HCT116 (cell line): ENCODE results near the gene MFAP2. TPM values are rescaled to one million over a fixed set of nuclear protein-coding genes. Genes with fewer than 3 reads are reported as not detected.

Source experiments
- ATAC-seq: fragments of 200-7000 bp; cut with Tn5 transposase; 2 replicates; pipeline ENCODE4 v1.9.1; 2020; ENCODE audit warnings: mild to moderate bottlenecking, moderate library complexity
- BruUV-seq: library from RNA; stranded (reverse); fragments of 400-500 nt; replicated peaks from 2 replicates; lab custom pipeline; 2021; lab: Mats Ljungman, UMichigan
- CTCF ChIA-PET: fragments of 300-600 bp; sonication (Branson Sonifier 250); formaldehyde crosslinking; loops from one replicate; lab custom pipeline; 2021; ENCODE audit warnings: antibody characterized with exemption; lab: Charles Lee
- POLR2A ChIA-PET: fragments of 300-600, 350-600 bp; sonication (Branson Sonifier 250); formaldehyde crosslinking; loops from one replicate; lab custom pipeline; 2021; ENCODE audit warnings: antibody characterized with exemption; lab: Charles Lee
- RAD21 ChIA-PET, 2 experiments: fragments of 300-600 bp; sonication (Branson Sonifier 250); formaldehyde crosslinking; loops; one replicate each; lab custom pipeline; 2023; ENCODE audit warnings: low total read pairs in 2 of 2; ENCODE audit not compliant: uncharacterized antibody in 2 of 2, unreplicated experiment in 2 of 2, low non-redundant PET in 1 of 2; lab: Charles Lee
- DNase-seq: peaks from one replicate; pipeline ENCODE4 v3.0.0-alpha.2; 2010; ENCODE audit warnings: low read depth, low spot score
- H2AFZ ChIP-seq: fragments of 200-600 bp; shearing (Covaris generic), sonication (generic); 2 replicates; pipeline ENCODE4 v1.6.1; 2017; ENCODE audit warnings: low read depth, mixed run types, mixed read lengths, antibody characterized with exemption, low read length; ENCODE audit not compliant: poor library complexity, severe bottlenecking
- H3K27ac ChIP-seq: 2 replicates; pipeline ENCODE4 v1.5.1; 2012; ENCODE audit warnings: low read depth, low read length
- H3K27me3 ChIP-seq: fragments of 200-600 bp; sonication (generic); 2 replicates; pipeline ENCODE4 v1.6.1; 2016; ENCODE audit warnings: mixed run types, low read length, mixed read lengths; ENCODE audit not compliant: insufficient read depth
- H3K36me3 ChIP-seq, 2 experiments: fragments of 200-500 bp in 1 of 2; fragments of 200-600 bp in 1 of 2; sonication (Bioruptor generic) in 1 of 2; sonication (generic) in 1 of 2; 2 replicates each; pipeline versions ENCODE4 v1.5.1 to v1.6.1; 2014 to 2016; ENCODE audit warnings: low read length in 2 of 2, inconsistent platforms in 1 of 2, mixed read lengths in 1 of 2, mixed run types in 1 of 2; ENCODE audit not compliant: insufficient read depth in 2 of 2, control insufficient read depth in 1 of 2
- H3K4me1 ChIP-seq, 2 experiments: fragments of 200-600 bp in 1 of 2; sonication (generic) in 1 of 2; 2 replicates each; pipeline versions ENCODE4 v1.5.1 to v1.6.1; 2012 to 2017; ENCODE audit warnings: low read length in 2 of 2, inconsistent platforms in 1 of 2, mild to moderate bottlenecking in 1 of 2, mixed read lengths in 1 of 2, mixed run types in 1 of 2, moderate library complexity in 1 of 2; ENCODE audit not compliant: insufficient read depth in 2 of 2, control insufficient read depth in 1 of 2
- H3K4me2 ChIP-seq: fragments of 200-600 bp; sonication (generic); 2 replicates; pipeline ENCODE4 v1.6.1; 2017; ENCODE audit warnings: mixed run types, low read length, mixed read lengths
- H3K4me3 ChIP-seq, 2 experiments: fragments of 200-600 bp in 1 of 2; sonication (generic) in 1 of 2; replicated peaks in 1 of 2; 2 replicates each; pipeline ENCODE4 v1.5.1; 2011 to 2016; ENCODE audit warnings: low read length in 2 of 2, control low read depth in 1 of 2, low read depth in 1 of 2, mild to moderate bottlenecking in 1 of 2, mixed read lengths in 1 of 2, mixed run types in 1 of 2
- H3K79me2 ChIP-seq: fragments of 200-600 bp; sonication (generic); 2 replicates; pipeline ENCODE4 v1.6.1; 2017; ENCODE audit warnings: mild to moderate bottlenecking, mixed run types, low read length, moderate library complexity, mixed read lengths; ENCODE audit not compliant: insufficient read depth
- H3K9ac ChIP-seq: fragments of 200-600 bp; sonication (generic); 2 replicates; pipeline ENCODE4 v1.6.1; 2016; ENCODE audit warnings: low read length, mixed read lengths
- H3K9me2 ChIP-seq: fragments of 200-600 bp; sonication (generic), shearing (Covaris generic); 2 replicates; pipeline ENCODE4 v1.6.1; 2017; ENCODE audit warnings: mixed run types, mild to moderate bottlenecking, moderate library complexity; ENCODE audit not compliant: insufficient read depth
- H3K9me3 ChIP-seq, 2 experiments: fragments of 200-500 bp in 1 of 2; fragments of 200-600 bp in 1 of 2; sonication (Bioruptor generic) in 1 of 2; sonication (generic) in 1 of 2; 2 replicates each; pipeline ENCODE4 v1.6.1; 2014 to 2017; ENCODE audit warnings: low read length in 2 of 2, mixed read lengths in 2 of 2, inconsistent platforms in 1 of 2, low read depth in 1 of 2, mild to moderate bottlenecking in 1 of 2, mixed run types in 1 of 2, moderate library complexity in 1 of 2; ENCODE audit not compliant: control insufficient read depth in 1 of 2, insufficient read depth in 1 of 2
- H4K20me1 ChIP-seq: fragments of 200-600 bp; sonication (generic), shearing (Covaris generic); 2 replicates; pipeline ENCODE4 v1.6.1; 2017; ENCODE audit warnings: mixed run types, mild to moderate bottlenecking, moderate library complexity; ENCODE audit not compliant: insufficient read depth
- CBX3 ChIP-seq: IDR thresholded peaks from 2 replicates; pipeline ENCODE4 v1.6.1; 2012; ENCODE audit warnings: low read depth
- CEBPB ChIP-seq: IDR thresholded peaks from 2 replicates; pipeline ENCODE4 v1.6.1; 2012; ENCODE audit warnings: low read depth
- EZH2 ChIP-seq: fragments of 200-600 bp; sonication (generic); IDR thresholded peaks from 2 replicates; pipeline ENCODE4 v1.6.1; 2017; ENCODE audit warnings: antibody characterized with exemption, mixed run types
- FOSL1 ChIP-seq: IDR thresholded peaks from 2 replicates; pipeline ENCODE4 v1.6.1; 2012; ENCODE audit warnings: low read depth
- POLR2AphosphoS5 ChIP-seq: IDR thresholded peaks from 2 replicates; pipeline ENCODE4 v1.6.1; 2011; ENCODE audit warnings: mild to moderate bottlenecking, low read depth, low read length, moderate library complexity
- RAD21 ChIP-seq: IDR thresholded peaks from 2 replicates; pipeline ENCODE4 v1.6.1; 2012; ENCODE audit warnings: low read depth, mild to moderate bottlenecking
- SIN3A ChIP-seq: IDR thresholded peaks from 2 replicates; pipeline ENCODE4 v1.6.1; 2012; ENCODE audit warnings: low read depth
- SRF ChIP-seq: IDR thresholded peaks from 2 replicates; pipeline ENCODE4 v1.6.1; 2012; ENCODE audit warnings: low read depth
- YY1 ChIP-seq: IDR thresholded peaks from 2 replicates; pipeline ENCODE4 v1.6.1; 2011; ENCODE audit warnings: low read length, low read depth, moderate library complexity, mild to moderate bottlenecking; ENCODE audit not compliant: insufficient replicate concordance; ENCODE audit errors: extremely low read depth
- ZFX ChIP-seq: fragments of 450-650 bp; IDR thresholded peaks from 2 replicates; pipeline ENCODE4 v1.6.1; 2017
- ZNF274 ChIP-seq: fragments of 200-500 bp; sonication (Bioruptor generic); IDR thresholded peaks from 2 replicates; pipeline ENCODE4 v1.6.1; 2014; ENCODE audit warnings: mild to moderate bottlenecking, low read depth, low read length, inconsistent platforms
- intact Hi-C: fragments of 100-400 bp; cut with micrococcal nuclease; formaldehyde crosslinking; loops from 2 replicates; pipeline ENCODE4 v1.10.0; 2022
- total RNA-seq: library from RNA; stranded (reverse); gene quantifications from one replicate; pipeline ENCODE4 v1.2.1, GENCODE V29; 2021; ENCODE audit not compliant: unreplicated experiment
- TF ChIP-seq, protein P1 (sequence below): IDR thresholded peaks from 2 replicates; pipeline ENCODE4 v1.6.1; 2011; ENCODE audit warnings: mild to moderate bottlenecking, low read length, moderate library complexity; ENCODE audit not compliant: insufficient replicate concordance; ENCODE audit errors: extremely low read depth
- TF ChIP-seq, protein P2 (sequence below): IDR thresholded peaks from 2 replicates; pipeline ENCODE4 v1.6.1; 2012; ENCODE audit warnings: low read depth
- TF ChIP-seq, protein P3 (sequence below): IDR thresholded peaks from 2 replicates; pipeline ENCODE4 v1.6.1; 2012

The MFAP2 gene
- total RNA-seq, 1 experiment from 2014 or later, result 63.1 TPM

DNA sequence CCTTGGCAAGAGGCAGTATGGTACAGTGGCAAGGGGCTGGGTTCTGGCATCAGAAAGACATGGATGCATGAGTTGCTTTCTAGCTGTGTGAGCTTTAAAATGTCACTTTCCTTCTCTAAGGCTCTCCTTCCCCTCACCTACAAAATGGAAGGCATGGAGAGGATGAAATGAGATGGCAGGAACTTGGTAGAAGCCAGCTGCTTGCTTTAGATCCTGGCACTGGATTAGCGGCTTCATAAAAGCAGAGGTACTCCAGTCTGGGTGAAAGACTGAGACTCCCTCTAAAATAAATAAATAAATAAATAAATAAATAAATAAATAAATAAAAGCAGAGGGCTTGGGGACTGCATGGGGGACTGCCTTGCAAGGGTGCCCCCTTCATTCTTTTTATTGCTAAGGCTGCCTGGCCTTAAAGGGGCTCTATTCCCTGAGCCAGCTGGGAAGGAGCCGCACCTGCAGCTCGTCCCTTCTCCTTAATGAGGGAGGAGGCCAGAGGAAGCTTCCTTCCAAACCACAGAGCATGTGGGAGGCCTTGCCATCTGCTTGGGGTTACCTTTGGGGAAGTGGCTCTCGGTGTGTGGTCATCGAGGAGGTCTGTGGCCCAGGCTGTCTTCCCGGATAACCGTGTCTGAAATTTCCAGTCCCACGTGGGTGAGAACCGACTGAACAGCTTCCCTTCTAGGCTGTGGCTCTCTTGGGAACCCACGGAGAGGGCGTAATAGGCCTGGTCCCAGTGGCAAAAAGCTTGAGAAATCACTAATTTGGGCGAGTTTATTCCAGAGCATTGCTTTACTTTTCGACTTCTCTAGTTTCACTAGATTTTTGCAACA, 33.3 kb upstream of the MFAP2 start:
- Histone ChIP-seq H3K27ac (no peak overlapping the region), H2AFZ (no peak overlapping the region), H3K36me3 (peaks cover 5 to 7% of the 10 kb centered on the region in 2 experiments; a peak in 3 of 4 replicates), H3K4me1 (peaks cover 17 to 40% of the 10 kb centered on the region in 2 experiments), H3K9me2 (no peaks in the 10 kb centered on the region), H3K4me3 (no peak overlapping the region), H3K4me2 (no peak overlapping the region), H3K9ac (no peak overlapping the region), H3K9me3 (no peaks in the 10 kb centered on the region), H3K27me3 (no peaks in the 10 kb centered on the region), H4K20me1 (no peaks in the 10 kb centered on the region), H3K79me2 (no peaks in the 10 kb centered on the region)
- intact Hi-C loops, result loop anchor here (5.0 kb wide), 2 partner anchors 34 to 51 kb away; no protein-coding TSS in a partner anchor
- ChIA-PET RAD21 (no interaction called here), POLR2A (interaction anchor here (1.3 kb wide), 1 partner anchor 109 kb away, joined by 4 read pairs; no protein-coding TSS in a partner anchor), CTCF (no interaction called here)
- ATAC-seq, result no peak
- TF ChIP-seq, protein P1, sequence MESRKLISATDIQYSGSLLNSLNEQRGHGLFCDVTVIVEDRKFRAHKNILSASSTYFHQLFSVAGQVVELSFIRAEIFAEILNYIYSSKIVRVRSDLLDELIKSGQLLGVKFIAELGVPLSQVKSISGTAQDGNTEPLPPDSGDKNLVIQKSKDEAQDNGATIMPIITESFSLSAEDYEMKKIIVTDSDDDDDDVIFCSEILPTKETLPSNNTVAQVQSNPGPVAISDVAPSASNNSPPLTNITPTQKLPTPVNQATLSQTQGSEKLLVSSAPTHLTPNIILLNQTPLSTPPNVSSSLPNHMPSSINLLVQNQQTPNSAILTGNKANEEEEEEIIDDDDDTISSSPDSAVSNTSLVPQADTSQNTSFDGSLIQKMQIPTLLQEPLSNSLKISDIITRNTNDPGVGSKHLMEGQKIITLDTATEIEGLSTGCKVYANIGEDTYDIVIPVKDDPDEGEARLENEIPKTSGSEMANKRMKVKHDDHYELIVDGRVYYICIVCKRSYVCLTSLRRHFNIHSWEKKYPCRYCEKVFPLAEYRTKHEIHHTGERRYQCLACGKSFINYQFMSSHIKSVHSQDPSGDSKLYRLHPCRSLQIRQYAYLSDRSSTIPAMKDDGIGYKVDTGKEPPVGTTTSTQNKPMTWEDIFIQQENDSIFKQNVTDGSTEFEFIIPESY, result no peak
- TF ChIP-seq CBX3 (no peak), EZH2 (no peak), FOSL1 (no peak), SRF (no peak), YY1 (no peak), POLR2AphosphoS5 (no peak), ZFX (no peak), ZNF274 (no peak), CEBPB (no peak), RAD21 (no peak), SIN3A (no peak)
- TF ChIP-seq, protein P2, sequence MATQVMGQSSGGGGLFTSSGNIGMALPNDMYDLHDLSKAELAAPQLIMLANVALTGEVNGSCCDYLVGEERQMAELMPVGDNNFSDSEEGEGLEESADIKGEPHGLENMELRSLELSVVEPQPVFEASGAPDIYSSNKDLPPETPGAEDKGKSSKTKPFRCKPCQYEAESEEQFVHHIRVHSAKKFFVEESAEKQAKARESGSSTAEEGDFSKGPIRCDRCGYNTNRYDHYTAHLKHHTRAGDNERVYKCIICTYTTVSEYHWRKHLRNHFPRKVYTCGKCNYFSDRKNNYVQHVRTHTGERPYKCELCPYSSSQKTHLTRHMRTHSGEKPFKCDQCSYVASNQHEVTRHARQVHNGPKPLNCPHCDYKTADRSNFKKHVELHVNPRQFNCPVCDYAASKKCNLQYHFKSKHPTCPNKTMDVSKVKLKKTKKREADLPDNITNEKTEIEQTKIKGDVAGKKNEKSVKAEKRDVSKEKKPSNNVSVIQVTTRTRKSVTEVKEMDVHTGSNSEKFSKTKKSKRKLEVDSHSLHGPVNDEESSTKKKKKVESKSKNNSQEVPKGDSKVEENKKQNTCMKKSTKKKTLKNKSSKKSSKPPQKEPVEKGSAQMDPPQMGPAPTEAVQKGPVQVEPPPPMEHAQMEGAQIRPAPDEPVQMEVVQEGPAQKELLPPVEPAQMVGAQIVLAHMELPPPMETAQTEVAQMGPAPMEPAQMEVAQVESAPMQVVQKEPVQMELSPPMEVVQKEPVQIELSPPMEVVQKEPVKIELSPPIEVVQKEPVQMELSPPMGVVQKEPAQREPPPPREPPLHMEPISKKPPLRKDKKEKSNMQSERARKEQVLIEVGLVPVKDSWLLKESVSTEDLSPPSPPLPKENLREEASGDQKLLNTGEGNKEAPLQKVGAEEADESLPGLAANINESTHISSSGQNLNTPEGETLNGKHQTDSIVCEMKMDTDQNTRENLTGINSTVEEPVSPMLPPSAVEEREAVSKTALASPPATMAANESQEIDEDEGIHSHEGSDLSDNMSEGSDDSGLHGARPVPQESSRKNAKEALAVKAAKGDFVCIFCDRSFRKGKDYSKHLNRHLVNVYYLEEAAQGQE, result no peak
- TF ChIP-seq, protein P3, sequence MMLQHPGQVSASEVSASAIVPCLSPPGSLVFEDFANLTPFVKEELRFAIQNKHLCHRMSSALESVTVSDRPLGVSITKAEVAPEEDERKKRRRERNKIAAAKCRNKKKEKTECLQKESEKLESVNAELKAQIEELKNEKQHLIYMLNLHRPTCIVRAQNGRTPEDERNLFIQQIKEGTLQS, result no peak
- no peak for DNase-seq
- no TSS peak for BruUV-seq
